GM12801 (cell line): ENCODE data around the gene YWHAH.

Source experiments
- TF ChIP-seq, protein P1 (sequence below): IDR thresholded peaks from one replicate; pipeline ENCODE4 v1.5.1; 2011; ENCODE audit warnings: control low read depth; ENCODE audit not compliant: insufficient read length; ENCODE audit errors: extremely low read depth

The YWHAH gene

DNA sequence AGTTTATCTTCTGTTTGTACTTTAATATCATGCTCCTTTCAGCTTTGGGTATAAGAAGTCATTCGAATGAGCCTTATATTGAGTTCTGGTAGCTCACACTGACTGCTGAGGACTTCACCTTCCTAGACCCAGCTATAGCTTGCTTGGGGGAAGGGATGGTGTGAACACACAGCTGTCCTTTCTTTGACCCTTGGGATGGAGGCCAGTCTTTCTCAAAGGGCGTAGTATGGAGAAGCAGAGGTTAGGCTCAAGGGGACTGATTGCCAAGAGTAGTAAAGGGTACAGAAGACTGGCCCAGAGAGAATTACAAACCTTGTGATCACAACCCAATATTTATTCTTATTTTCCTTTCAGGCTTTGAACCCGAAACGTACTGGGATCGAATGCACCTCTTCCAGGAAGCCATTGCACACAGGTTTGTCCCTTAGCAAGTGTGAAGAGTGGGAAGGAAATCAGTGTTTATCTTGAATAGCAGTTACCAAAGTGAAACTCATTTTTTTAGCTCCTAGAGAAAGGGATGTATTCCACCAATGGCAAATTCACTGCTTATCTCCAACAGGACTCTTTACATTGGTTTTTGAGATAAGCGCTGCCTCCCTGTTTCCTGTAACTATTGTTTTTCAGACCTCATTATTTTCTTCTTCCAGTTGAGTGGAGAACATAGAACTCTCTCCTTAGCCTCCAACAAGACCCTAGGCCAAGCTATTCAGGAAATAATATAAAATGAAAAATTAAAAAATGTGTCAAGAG is 42.8 kb upstream of the YWHAH start:
- TF ChIP-seq, protein P1, sequence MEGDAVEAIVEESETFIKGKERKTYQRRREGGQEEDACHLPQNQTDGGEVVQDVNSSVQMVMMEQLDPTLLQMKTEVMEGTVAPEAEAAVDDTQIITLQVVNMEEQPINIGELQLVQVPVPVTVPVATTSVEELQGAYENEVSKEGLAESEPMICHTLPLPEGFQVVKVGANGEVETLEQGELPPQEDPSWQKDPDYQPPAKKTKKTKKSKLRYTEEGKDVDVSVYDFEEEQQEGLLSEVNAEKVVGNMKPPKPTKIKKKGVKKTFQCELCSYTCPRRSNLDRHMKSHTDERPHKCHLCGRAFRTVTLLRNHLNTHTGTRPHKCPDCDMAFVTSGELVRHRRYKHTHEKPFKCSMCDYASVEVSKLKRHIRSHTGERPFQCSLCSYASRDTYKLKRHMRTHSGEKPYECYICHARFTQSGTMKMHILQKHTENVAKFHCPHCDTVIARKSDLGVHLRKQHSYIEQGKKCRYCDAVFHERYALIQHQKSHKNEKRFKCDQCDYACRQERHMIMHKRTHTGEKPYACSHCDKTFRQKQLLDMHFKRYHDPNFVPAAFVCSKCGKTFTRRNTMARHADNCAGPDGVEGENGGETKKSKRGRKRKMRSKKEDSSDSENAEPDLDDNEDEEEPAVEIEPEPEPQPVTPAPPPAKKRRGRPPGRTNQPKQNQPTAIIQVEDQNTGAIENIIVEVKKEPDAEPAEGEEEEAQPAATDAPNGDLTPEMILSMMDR, result no peak

- TF ChIP-seq, protein P1, result no peak
Measured at GRCh38 chr22:31904651-31905050, 39.7 kb upstream of the YWHAH start.

GRCh38 chr22:31905356-31905755 is 39.0 kb upstream of the YWHAH start:
- TF ChIP-seq, protein P1, result no peak

DNA sequence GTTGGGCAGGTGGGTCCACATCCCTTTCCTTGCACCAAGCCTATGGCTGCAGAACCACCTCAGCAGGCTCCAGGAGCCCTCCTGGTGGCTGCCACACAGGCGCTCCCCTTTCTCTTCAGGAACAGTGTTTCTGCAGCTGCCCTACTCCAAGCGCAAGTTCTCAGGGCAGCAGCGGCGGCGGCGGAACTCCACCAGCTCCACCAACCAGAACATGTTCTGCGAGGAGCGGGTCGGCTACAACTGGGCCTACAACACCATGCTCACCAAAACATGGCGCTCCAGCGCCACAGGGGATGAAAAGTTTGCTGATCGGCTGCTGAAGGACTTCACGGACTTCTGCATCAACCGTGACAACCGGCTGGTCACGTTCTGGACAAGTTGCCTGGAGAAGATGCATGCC is 38.2 kb upstream of the YWHAH start:
- TF ChIP-seq, protein P1, result no peak

- TF ChIP-seq, protein P1, result no peak
Measured at GRCh38 chr22:31906569-31906968, 37.8 kb upstream of the YWHAH start.

DNA sequence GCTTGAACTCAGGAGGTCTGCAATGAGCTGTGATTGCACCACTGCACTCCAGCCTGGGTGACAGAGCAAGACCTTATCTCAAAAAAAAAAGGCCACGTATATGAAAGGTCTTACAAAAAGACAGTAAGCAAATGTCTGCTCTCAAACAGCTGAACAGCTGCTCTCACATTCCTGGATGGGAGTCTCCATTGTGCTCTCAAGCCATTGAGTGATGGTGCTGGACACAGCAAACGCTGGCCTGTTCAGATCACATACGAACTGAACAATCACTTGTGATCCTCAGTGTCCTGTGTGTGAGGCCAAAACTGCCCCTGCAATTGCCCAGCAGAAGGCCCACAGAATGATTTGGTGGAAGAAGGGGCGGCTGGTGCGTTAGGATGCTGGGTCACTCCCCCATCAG is 34.4 kb upstream of the YWHAH start:
- TF ChIP-seq, protein P1, result no peak

GRCh38 chr22:31911565-31912406 is 32.5 kb upstream of the YWHAH start:
- TF ChIP-seq, protein P1, result no peak
